GM12875 (cell line): ENCODE measurements around the gene NRCAM.

Experiments used
- H3K4me3 ChIP-seq: one replicate; pipeline ENCODE4 v1.5.1; 2011; ENCODE audit warnings: low read depth, low read length, control low read depth
- TF ChIP-seq, protein P1 (sequence below): IDR thresholded peaks from 2 replicates; pipeline ENCODE4 v1.5.1; 2011; ENCODE audit warnings: low read depth, mild to moderate bottlenecking, control low read depth, inconsistent platforms, low read length, moderate library complexity, borderline replicate concordance; ENCODE audit not compliant: insufficient read depth

Gene NRCAM

DNA sequence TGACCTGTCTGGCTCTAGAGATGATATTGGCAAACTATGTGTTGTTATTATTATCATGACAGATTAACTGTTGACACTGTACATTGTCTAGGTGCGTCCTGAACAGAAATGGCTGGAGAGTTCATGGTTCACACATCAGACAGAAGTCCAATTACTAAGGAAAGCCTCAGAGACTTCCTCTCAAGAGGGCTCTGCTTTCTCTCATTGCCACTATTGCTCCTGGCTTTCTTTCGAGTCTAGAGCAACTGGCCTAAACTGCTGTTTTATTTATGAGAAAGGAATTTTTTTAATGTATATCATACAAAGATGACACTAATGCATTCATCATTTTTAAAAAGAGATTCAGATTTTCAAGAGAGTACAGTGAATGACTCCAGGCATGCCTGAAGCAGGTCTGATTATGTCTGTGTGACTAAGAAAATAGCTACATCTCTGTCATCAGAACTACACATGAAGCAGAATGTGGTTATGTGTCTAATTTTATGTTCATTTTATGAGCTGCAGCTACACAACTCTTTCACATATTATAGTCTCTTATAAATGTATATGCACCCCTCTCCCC lies 30.4 kb downstream of the NRCAM start:
- no peak overlapping the region for H3K4me3 ChIP-seq

GRCh38 chr7:108424013-108424412 lies 32.2 kb downstream of the NRCAM start:
- H3K4me3 ChIP-seq, result no peak overlapping the region
- TF ChIP-seq, protein P1, sequence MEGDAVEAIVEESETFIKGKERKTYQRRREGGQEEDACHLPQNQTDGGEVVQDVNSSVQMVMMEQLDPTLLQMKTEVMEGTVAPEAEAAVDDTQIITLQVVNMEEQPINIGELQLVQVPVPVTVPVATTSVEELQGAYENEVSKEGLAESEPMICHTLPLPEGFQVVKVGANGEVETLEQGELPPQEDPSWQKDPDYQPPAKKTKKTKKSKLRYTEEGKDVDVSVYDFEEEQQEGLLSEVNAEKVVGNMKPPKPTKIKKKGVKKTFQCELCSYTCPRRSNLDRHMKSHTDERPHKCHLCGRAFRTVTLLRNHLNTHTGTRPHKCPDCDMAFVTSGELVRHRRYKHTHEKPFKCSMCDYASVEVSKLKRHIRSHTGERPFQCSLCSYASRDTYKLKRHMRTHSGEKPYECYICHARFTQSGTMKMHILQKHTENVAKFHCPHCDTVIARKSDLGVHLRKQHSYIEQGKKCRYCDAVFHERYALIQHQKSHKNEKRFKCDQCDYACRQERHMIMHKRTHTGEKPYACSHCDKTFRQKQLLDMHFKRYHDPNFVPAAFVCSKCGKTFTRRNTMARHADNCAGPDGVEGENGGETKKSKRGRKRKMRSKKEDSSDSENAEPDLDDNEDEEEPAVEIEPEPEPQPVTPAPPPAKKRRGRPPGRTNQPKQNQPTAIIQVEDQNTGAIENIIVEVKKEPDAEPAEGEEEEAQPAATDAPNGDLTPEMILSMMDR, result no peak

More for the DNA sequence above, 30.4 kb downstream of the NRCAM start:
- TF ChIP-seq, protein P1, result no peak

DNA sequence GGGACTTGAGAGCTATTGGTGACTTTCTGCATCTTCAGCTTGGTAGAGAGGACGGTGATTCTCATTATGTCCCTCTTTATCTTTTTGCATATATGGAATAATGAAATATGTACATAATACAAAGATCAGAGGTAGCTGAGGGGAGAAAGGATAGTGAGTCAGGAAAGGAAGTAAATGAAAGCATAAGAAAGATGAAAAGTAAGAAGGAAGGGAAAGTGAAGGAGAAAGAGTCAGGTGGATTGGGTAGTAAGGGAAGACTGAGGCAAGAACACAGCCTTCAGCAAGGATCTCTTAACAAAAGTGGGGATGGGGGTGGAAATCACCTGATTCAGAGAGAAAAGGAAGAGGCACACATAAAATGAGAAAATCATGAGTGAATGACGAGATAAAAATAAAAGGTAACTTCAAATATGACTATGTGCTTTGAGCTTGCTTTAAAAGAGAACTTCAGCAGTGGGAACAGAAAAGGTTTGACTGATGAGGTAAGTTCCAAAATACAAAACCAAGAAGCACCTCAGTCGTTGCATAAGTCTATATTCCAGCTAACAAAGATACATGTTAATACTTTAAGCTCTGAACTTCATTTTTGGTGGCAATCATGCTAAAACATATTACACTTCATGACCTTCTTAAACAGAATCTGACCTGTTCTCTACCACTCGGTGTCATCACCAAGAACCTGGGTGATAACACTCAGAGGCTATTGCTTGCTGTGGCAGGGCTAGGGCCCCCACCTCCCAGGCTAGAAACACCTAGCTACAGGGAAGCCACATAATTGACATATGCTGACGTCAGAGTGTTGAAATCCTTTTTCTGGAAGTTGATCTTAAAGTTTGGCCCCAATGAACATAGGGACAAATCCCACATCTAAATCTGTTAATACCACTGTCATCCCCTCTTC lies 32.9 kb downstream of the NRCAM start:
- no peak overlapping the region for H3K4me3 ChIP-seq
- TF ChIP-seq, protein P1, result no peak

DNA sequence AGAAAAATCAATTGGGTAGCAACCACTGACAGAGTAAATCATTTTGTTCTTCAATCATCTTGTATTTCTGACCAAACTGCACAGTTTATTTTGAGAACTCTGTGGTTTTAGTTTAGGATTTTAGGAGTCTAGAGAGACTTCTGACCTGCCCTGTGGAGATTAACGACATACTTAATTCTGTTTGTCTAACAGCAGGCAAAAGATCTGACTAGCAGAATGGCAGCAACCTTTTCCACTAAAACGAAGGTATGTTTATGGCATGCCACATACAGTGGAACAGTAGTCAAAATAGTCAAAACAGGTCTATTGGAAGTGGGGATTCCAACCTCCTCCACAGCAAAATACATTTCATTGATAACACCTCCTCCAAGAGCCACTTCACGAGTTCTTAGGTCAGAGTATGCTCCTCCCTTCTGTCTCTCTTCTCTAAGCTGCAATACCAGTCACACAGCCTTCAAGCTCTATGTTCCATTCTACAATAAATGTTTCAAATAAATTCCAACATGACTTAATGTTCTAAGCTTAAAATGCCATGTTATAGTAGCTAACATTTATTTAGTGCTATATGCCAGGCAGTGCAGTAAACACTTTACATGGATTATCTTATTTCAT lies 34.4 kb downstream of the NRCAM start:
- H3K4me3 ChIP-seq, result no peak overlapping the region
- TF ChIP-seq, protein P1, result no peak

GRCh38 chr7:108419961-108420908 lies 36.0 kb downstream of the NRCAM start:
- TF ChIP-seq, protein P1, result no peak
- H3K4me3 ChIP-seq, result no peak overlapping the region

DNA sequence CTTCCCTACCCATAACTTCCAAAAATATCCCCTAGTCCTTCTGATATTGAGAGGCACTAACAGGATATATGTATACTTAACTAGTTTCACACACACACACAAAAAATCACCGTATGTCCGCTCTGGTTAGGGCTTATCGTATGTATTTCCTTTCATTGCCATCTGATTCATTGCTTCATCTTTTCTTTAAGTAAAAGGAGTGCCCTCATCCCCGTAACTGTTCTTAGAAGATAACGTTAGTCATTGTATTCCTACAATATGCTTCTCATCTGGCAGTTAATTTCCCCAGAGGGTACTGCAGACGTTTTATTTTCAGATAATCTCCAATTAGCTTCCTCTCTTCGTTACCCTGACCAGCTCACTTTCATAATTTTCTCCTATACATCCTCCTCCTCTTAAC lies 37.3 kb downstream of the NRCAM start:
- TF ChIP-seq, protein P1, result no peak
- H3K4me3 ChIP-seq, result no peak overlapping the region
